Ramos (cell line): Measurements from ENCODE around the gene VWF.
"Not testable (repeated sequence)": the region's sequence is repeated elsewhere in the genome, so short reads cannot be mapped to it uniquely, and the experiment has no call there.

Experiments used
- in situ Hi-C: fragments of 300-500 bp; cut with MboI; formaldehyde crosslinking; loops from one replicate; pipeline ENCODE4 v1.14.3; 2022; ENCODE audit warnings: low sequenced_read_pairs; ENCODE audit not compliant: unreplicated experiment

Gene VWF

DNA sequence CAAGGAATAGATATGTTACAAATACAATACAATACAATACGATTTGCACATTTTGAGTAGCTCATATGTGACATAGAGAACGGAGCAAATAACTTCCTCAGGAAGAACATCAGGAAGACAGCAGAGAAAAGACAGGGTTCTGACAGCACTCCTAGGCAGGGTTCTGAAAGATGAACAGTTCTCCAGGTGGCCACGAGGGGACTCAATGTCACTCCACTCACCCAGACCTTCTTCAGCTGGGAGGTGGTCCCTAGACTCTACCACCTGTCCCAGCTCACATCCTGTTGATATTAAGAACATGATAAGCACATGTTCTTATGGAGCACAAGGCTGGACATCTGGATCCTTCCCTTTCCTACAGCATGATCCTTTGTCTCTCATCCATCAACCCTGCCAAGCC lies 109.2 kb downstream of the VWF start:
- in situ Hi-C loops = not testable (repeated sequence)

DNA sequence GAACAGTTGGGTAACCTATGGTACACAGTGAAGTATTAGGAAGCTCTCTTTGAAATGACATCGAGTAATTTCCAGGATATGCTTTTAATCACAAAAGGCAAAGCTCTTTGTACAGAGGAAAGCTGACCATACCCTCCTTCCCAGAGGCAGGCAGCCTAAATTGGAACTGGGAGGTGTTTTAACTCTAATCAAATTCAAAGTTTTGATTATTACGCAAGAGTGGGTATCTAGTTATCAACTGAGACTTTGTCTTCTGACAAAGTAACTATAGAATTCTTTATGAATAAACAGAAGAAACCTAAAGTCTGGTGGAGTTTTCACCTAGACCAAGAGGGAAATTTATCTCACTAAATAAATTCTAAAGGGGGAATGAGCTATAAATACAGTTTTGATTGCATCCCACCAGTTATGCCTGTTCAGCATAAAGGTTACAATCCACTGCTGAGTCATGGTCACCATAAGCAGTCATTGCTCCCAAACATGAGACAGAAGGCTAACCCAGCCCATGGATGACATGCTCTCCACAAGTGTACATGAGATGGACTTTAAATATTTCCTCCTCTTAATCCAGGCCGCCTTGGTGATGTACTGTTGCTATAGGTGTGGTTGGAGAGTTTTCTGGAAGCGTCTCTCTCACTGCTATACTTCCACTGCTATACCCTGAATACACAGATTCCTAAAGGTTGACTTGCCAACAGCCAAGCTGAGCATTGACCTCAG lies 113.7 kb downstream of the VWF start:
- in situ Hi-C loops = not testable (repeated sequence)

DNA sequence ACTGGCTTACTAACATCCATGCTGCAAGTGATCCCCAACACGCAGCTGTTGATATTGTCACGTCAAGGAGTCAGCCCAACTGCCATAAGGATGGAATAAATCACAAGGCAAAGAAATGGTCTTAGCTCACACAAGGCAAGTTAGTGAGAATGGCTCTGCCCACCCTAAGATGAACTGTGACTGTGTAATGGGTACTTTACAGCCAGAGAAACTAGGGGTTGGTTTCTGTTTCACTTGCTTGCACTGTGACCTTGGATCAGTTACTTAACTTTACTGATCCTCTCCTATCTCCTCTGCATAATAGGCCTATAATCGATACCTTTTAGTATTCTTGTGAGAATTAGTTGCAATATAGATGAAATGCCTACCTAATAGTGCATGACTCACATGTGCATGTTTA lies 127.2 kb downstream of the VWF start:
- in situ Hi-C loops = no loop called here

DNA sequence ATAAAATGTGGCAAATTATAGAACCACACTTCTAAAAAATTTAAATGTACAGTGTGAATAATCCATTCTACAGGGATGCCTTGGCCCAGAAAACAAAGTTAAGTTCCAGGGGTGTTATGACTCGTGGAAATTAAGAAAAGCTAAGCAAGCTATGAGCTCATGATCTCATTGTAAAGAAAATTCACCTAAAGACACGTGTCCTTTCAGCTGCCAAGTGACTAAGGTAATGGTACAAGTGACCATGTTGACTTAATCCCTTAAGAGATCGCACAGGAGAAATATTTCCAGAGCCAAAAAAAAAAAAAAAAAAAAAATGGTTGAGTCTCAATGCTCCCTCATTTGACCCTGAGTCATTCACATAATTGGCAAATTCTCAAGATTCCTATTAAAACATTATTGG lies 128.0 kb downstream of the VWF start:
- in situ Hi-C loops = no loop called here

DNA sequence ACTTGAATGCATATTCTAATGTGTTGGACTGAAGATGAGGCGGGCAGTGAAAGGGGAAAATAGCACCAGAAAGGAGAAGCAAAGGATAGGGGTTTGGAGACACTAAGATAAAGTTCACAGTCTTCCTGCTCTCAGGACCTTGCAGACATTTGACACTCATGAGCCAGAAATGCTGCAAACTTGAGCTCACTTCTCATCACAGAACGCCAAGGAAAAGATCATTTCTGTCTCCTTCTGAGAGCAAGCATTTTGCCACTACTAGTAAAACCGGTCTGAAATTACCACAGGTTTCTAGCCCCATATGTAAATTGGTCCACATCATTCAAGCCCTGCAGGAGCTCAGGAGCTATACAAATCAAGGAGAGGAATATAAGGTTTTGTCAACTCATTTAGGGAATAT lies 134.8 kb downstream of the VWF start:
- in situ Hi-C loops = no loop called here

DNA sequence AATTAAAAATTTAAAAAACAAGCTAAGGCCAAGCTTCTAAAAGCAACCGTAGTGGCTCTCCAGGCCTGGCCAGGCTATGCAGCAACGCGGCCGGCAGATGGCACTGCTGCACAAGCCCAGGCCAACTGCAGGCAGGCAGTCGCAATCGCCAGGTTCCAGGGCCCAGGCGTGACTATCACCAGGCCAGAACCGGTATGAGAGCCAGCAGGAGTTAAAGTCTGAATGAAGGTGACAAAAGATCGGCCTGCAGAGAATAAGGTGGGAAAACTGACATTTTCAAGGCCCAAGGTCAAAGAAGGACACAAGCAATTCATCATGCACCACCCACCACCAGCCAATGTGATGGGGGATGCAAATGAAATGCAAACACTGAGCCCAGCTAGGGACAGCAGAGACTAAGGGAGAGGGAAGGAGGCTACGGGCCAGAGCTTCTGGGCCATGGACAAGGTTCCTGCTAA lies 135.8 kb downstream of the VWF start:
- in situ Hi-C loops = no loop called here

DNA sequence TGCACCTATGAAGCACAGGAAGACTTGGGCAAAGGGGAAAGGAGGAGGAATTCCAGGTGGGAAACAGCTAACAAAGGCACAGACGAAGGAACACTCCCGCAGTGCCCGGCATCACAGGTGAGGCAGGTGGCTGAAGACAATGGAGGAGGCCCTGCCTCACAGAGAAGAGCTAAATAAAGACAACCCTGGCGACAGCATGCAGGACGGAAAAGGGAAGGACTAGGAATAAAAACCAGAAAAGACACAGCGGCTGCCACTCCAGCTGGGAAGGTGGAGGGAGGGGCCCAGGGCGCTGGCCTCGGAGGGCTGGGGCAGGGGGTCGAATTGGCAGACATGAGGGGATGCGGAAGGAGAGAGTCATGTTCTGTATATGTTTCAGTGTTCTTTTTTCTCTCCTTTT lies 136.4 kb downstream of the VWF start:
- in situ Hi-C loops = no loop called here

DNA sequence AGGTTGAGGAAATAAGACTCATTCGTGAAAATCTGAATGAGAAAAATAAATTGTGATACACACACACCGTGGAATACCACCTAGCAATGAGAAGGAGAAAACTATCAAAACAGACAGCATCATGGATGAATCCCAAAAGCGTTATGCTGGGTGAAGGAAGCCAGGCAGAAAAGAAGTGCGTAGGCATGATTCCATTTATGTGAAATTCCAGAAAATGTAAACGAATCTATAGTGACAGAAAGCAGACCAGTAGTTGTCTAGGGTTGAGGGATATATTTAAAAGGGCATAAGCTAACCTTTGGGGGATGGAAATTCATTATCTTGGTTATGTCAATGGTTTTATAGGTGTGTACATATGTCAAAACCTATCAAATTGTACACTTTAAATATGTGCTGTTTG lies 136.9 kb downstream of the VWF start:
- in situ Hi-C loops = no loop called here

DNA sequence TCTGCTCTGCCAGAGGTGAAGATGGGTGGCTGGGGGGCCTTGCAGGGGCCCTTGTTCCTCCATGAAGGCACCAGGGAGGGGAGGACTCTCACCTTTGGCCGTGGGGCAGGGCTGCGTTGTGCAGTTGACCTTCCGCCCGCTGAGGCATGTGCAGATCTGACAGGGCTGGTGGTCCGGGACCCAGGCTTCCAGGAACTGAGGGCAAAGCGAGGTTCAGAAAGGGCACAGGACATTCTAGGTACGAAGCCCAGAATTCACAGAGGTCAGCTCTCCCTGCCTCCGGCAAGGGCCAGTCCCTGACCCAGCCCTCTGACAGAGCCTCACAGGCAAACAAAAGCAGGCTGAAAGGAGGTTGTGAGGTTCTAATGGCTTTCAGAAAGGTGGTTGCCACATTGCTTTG lies 139.0 kb downstream of the VWF start:
- in situ Hi-C loops = no loop called here

DNA sequence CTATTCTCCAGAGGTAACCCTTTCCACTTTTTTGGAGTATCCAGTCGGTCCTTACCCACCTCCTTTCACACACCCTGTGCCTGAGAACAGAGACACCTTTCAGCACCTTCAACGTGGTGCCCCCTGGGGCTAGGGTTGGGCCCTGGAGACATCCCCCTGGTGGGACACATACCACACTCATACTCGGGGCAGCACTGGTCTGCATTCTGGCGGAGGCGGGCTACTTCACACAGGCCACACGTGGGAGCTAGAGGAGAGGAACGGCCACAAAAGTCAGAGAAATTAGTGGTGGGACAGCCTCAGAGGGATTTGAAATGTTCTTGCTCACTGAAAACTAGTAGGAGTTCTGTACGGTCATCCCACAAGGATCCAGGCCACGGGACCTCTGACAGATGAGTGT lies 139.6 kb downstream of the VWF start:
- in situ Hi-C loops = loop anchor here (5.0 kb wide), 1 partner anchor 57 kb away; no protein-coding TSS in a partner anchor

DNA sequence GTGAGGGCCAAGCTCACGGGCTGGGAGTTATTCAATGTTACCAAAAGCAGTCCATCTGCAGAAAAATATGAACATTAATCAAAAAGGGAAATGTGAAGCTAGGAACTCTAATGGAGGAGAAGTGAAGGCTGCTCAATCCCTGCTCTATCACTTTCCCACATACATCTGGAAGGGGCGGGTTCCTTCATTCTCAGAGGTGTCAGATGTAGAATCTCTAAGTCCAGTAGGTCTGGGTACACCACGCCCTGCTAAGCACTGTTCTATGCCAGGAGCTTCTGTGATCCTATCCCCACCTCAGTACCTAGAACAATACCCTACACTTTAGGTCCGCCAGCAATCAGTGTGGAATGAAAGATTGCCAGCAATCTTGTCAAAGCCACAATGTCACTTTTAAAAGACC lies 142.4 kb downstream of the VWF start:
- in situ Hi-C loops = loop anchor here (5.0 kb wide), 1 partner anchor 60 kb away; no protein-coding TSS in a partner anchor

DNA sequence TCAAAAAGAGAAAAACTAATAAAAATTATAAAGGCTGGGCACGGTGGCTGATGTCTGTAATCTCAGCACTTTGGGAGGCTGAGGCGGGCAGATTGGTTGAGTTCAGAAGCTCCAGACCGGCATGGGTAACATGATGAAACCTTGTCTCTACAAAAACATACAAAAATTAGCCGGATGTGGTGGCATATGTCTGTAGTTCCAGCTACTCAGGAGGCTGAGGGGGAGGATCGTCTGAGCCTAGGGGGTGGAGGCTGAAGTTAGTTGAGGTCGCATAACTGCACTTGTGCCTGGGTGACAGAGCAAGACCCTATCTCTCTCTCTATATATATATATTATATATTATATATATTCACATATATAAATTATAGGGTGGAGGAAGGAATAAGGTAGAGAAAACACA lies 146.9 kb downstream of the VWF start:
- in situ Hi-C loops = no loop called here

DNA sequence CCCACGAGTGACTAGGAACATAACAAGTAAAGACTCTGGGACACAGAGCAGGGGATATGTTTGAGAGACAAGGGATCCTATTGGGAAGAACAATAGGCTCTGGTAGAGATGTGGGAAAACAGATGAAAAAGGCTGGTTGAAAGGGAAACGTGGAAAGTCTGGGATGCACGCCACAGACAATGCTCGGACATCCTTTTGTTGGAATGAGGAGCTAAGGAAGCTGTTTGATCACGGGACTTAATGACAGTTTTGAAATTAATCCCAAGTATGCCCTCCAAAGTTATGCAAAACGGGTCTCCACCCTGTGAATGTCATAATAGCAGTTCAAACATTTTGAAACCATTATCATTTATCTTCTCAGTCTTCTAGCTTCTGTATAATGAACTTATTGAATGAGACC lies 147.8 kb downstream of the VWF start:
- in situ Hi-C loops = no loop called here

DNA sequence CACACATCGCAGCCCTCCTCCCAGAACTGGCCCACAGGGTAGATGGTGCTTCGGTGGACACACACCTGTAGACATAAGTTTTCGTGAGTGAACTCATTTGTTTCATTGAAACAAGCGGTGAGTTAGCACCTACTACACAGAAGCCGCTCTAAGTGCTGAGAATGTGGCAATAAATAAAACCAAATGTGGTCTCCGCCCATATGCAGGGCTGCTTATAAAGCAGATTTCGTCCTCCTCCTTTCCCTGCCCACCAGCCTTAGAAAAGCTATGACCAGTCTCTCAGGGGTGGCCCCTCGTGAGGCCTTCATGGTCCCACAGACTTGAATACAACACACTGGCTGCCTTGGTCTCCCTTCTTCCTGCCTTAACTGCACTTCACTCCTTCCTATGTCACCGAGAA lies 148.3 kb downstream of the VWF start:
- in situ Hi-C loops = no loop called here

DNA sequence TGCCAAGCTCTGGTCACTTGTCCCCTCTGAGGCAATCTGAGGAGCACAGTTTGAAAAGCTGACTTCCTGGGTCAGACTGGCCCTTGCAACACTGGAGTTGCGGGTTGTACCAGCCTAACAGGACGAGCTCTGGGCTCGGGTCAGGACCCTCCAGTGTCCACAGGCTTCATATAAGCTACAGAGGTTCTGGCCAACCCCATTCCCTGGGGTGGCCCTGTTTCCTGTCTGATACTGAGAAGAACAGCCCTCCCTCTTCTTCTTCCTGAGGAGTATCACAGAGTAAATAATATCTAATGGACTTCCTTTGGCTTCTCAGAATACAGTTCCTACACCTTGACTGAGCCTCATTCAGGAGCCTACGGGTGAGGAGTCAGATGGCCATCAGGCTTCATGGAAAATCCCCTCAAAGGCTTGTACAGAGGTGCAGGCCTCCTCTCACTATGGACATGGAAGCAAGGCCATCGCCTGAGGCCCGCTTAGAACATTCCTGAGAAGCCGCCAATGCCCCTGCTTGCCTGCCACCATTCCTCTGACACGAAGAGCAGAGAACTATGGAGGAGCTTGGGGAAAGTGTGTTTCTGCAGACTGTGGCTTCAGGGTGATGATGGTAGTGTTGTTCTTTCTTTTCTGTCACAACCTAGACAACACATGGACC lies 150.9 kb downstream of the VWF start:
- in situ Hi-C loops = no loop called here

DNA sequence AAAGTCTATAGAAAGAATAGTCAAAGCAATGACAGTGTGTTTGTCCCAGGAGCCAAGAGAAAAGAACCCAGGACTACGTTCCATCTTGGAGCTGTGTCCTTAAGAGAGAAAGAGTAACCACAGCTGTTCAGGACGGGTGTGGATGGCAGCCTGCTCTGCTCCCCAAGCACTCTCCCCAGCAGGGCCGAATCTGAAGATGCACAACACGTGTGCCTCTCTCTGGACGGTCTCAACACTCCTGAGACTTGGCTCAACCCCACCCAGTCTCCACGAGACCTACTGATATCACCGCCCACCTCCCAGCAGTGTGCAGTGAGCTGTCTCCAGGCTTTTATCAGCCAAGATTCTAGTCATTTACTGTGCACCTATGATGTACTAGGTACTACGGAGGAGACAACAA lies 152.1 kb downstream of the VWF start:
- in situ Hi-C loops = no loop called here

DNA sequence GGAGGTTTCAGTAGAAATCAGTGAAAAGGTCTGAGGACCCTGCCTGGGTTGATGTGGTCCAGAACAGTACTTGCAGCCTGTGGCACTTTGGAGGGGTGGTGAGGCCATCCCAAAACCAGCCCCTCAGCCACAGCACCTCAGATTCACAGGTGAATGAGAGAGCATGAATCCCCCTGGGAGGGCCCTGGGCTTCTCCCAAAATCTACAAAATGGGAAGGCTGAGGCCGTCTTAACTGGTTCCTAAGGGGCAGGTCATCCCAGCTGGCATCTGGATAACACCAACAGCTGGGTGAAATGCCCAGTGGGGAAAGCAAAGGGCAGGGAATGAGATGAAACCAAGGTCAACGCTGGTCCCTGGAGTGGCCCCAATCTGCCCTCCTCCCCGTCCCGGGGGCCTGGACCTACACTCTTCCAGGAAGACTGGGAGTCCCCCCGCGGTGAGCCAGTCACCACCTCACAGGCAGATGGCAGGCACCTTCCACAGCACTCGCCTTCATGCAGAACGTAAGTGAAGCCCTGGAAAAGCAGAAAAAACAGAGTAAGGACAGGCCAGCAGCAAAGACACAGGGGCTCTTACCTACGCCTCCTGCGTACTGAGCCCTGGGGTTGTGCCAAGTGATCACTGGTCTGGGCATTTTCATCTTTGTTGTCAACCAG lies 153.1 kb downstream of the VWF start:
- in situ Hi-C loops = no loop called here

DNA sequence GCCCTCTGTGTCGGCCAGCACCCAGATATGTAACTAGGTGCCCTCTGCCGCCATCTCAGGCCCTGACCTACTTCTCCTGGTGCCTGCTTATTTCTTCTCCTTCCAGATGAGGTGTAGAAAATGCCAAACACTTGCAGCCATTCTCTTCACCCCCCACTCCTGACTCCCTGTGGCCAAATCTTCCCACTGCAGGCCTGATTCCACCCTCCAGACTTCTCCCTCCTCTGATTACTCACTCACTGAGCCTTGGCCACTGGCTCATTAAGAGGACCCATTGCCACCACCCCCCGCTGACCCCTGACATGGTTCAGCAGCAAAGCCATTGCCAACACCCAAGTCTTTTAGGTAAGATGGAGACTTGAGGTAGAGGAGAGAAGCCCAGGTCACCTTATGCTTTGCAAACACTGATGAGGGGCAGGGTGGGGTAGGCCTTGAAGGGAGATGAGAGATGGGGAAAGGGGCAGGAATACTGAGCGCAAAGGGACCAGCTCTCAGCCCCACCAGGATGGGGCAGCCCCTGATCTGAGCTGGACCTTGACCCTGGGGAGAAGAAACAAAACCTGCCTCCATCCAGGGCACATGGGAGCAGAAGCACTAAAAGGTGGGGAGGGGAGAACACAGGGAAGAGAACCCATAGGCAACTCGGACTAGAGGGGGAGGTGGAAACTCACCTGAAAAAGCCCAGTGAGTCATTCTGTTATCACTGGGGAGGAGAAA lies 154.3 kb downstream of the VWF start:
- in situ Hi-C loops = no loop called here

DNA sequence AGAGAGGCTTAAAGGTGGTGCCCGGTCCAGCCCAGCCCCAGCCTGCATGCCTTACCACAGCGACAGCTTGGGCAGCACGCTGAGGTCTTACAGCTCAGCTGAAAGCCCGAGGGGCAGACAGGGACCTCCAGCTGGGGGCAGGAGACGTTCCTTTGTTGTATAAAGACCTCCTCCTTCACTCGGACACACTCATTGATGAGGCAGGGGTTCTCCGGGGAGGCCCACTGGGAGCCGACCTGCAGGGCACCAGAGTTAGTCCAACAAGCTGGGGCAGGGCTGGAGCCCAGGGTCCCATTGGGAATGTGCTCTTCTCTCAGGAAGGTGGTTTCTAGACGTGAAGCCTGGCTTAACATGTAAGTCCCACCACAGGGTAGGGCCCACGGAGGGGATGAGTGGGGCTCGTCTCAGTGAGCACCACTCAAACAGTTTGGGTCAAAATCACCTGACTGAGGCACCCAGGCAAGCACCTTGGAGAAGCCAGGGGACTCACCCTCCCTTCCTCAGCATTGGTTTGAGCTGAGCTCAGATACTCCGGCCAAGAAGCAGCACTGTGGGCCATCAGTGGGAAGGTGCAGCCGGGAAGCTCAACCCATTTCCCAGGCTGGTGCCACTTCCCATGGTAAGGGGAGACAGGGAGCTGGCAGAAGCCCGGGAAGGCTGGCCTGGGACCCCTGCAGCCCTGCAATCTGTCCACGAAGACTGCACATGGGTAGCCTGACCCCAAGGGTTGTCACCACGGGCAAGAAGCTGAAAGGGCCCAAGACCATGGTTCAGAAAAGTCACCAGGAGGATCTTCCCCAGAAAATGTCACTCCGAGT lies 155.1 kb downstream of the VWF start:
- in situ Hi-C loops = no loop called here
